Measurements from ENCODE around the gene RNF181. TPM values are rescaled to one million over a fixed set of nuclear protein-coding genes. Genes with fewer than 3 reads are reported as not detected.

The RNF181 gene
- total and polyA plus RNA-seq, 2 of the 13 experiments (the other 11 are each of a cell fraction or from before 2014, with no cell fraction given), result 224 to 578 TPM

GRCh38 chr2:85594715-85595300 lies 737 bp upstream of the RNF181 start (continued):
- no peak for TF ChIP-seq ZBTB37 (CRISPR knock-in tag; IDR thresholded peaks at IDR 0.05)
- TF ChIP-seq KDM3A (CRISPR knock-in tag; IDR thresholded peaks at IDR 0.05; ENCODE audit: low read depth), result no peak
- TF ChIP-seq, protein P1, sequence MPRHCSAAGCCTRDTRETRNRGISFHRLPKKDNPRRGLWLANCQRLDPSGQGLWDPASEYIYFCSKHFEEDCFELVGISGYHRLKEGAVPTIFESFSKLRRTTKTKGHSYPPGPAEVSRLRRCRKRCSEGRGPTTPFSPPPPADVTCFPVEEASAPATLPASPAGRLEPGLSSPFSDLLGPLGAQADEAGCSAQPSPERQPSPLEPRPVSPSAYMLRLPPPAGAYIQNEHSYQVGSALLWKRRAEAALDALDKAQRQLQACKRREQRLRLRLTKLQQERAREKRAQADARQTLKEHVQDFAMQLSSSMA (CRISPR knock-in tag; IDR thresholded peaks at IDR 0.05), result peak; percentile 16; the same call in 1 of the 2 replicates
- no peak for TF ChIP-seq ZNF556 (CRISPR knock-in tag; IDR thresholded peaks at IDR 0.05; ENCODE audit: borderline replicate concordance)
- TF ChIP-seq, protein P2, sequence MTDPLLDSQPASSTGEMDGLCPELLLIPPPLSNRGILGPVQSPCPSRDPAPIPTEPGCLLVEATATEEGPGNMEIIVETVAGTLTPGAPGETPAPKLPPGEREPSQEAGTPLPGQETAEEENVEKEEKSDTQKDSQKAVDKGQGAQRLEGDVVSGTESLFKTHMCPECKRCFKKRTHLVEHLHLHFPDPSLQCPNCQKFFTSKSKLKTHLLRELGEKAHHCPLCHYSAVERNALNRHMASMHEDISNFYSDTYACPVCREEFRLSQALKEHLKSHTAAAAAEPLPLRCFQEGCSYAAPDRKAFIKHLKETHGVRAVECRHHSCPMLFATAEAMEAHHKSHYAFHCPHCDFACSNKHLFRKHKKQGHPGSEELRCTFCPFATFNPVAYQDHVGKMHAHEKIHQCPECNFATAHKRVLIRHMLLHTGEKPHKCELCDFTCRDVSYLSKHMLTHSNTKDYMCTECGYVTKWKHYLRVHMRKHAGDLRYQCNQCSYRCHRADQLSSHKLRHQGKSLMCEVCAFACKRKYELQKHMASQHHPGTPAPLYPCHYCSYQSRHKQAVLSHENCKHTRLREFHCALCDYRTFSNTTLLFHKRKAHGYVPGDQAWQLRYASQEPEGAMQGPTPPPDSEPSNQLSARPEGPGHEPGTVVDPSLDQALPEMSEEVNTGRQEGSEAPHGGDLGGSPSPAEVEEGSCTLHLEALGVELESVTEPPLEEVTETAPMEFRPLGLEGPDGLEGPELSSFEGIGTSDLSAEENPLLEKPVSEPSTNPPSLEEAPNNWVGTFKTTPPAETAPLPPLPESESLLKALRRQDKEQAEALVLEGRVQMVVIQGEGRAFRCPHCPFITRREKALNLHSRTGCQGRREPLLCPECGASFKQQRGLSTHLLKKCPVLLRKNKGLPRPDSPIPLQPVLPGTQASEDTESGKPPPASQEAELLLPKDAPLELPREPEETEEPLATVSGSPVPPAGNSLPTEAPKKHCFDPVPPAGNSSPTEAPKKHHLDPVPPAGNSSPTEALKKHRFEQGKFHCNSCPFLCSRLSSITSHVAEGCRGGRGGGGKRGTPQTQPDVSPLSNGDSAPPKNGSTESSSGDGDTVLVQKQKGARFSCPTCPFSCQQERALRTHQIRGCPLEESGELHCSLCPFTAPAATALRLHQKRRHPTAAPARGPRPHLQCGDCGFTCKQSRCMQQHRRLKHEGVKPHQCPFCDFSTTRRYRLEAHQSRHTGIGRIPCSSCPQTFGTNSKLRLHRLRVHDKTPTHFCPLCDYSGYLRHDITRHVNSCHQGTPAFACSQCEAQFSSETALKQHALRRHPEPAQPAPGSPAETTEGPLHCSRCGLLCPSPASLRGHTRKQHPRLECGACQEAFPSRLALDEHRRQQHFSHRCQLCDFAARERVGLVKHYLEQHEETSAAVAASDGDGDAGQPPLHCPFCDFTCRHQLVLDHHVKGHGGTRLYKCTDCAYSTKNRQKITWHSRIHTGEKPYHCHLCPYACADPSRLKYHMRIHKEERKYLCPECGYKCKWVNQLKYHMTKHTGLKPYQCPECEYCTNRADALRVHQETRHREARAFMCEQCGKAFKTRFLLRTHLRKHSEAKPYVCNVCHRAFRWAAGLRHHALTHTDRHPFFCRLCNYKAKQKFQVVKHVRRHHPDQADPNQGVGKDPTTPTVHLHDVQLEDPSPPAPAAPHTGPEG (CRISPR knock-in tag; IDR thresholded peaks at IDR 0.05), result no peak
- no peak; the same call in 1 of the 2 replicates for TF ChIP-seq ZSCAN31 (CRISPR knock-in tag; IDR thresholded peaks at IDR 0.05; ENCODE audit: low read depth)
- no peak for TF ChIP-seq ZBTB26 (CRISPR knock-in tag; IDR thresholded peaks at IDR 0.05; ENCODE audit: borderline replicate concordance)
- 0 out of 2 replicates have a peak, but pooled peaks have one; percentile 35 for TF ChIP-seq ZNF33A (CRISPR knock-in tag; IDR thresholded peaks at IDR 0.05; ENCODE audit: borderline replicate concordance)
- TF ChIP-seq, protein P3, sequence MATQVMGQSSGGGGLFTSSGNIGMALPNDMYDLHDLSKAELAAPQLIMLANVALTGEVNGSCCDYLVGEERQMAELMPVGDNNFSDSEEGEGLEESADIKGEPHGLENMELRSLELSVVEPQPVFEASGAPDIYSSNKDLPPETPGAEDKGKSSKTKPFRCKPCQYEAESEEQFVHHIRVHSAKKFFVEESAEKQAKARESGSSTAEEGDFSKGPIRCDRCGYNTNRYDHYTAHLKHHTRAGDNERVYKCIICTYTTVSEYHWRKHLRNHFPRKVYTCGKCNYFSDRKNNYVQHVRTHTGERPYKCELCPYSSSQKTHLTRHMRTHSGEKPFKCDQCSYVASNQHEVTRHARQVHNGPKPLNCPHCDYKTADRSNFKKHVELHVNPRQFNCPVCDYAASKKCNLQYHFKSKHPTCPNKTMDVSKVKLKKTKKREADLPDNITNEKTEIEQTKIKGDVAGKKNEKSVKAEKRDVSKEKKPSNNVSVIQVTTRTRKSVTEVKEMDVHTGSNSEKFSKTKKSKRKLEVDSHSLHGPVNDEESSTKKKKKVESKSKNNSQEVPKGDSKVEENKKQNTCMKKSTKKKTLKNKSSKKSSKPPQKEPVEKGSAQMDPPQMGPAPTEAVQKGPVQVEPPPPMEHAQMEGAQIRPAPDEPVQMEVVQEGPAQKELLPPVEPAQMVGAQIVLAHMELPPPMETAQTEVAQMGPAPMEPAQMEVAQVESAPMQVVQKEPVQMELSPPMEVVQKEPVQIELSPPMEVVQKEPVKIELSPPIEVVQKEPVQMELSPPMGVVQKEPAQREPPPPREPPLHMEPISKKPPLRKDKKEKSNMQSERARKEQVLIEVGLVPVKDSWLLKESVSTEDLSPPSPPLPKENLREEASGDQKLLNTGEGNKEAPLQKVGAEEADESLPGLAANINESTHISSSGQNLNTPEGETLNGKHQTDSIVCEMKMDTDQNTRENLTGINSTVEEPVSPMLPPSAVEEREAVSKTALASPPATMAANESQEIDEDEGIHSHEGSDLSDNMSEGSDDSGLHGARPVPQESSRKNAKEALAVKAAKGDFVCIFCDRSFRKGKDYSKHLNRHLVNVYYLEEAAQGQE (IDR thresholded peaks at IDR 0.05; ENCODE audit: borderline replicate concordance in 1 of 2, low read depth in 1 of 2, low read length in 2 of 2), result no peak
- TF ChIP-seq, protein P4, sequence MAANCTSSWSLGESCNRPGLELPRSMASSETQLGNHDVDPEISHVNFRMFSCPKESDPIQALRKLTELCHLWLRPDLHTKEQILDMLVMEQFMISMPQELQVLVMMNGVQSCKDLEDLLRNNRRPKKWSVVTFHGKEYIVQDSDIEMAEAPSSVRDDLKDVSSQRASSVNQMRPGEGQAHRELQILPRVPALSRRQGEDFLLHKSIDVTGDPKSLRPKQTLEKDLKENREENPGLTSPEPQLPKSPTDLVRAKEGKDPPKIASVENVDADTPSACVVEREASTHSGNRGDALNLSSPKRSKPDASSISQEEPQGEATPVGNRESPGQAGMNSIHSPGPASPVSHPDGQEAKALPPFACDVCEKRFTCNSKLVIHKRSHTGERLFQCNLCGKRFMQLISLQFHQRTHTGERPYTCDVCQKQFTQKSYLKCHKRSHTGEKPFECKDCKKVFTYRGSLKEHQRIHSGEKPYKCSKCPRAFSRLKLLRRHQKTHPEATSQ (CRISPR knock-in tag; IDR thresholded peaks at IDR 0.05; ENCODE audit: borderline replicate concordance), result no peak
- no peak for TF ChIP-seq RFX5 (IDR thresholded peaks at IDR 0.05; ENCODE audit: low read depth, low read length)
